ENCODE results near the gene KLHDC2. TPM values are rescaled to one million over a fixed set of nuclear protein-coding genes. Genes with fewer than 3 reads are reported as not detected.

The KLHDC2 gene, protein sequence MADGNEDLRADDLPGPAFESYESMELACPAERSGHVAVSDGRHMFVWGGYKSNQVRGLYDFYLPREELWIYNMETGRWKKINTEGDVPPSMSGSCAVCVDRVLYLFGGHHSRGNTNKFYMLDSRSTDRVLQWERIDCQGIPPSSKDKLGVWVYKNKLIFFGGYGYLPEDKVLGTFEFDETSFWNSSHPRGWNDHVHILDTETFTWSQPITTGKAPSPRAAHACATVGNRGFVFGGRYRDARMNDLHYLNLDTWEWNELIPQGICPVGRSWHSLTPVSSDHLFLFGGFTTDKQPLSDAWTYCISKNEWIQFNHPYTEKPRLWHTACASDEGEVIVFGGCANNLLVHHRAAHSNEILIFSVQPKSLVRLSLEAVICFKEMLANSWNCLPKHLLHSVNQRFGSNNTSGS
- 10 to 100 TPM; 40.5 to 42.5 TPM for total RNA-seq

DNA sequence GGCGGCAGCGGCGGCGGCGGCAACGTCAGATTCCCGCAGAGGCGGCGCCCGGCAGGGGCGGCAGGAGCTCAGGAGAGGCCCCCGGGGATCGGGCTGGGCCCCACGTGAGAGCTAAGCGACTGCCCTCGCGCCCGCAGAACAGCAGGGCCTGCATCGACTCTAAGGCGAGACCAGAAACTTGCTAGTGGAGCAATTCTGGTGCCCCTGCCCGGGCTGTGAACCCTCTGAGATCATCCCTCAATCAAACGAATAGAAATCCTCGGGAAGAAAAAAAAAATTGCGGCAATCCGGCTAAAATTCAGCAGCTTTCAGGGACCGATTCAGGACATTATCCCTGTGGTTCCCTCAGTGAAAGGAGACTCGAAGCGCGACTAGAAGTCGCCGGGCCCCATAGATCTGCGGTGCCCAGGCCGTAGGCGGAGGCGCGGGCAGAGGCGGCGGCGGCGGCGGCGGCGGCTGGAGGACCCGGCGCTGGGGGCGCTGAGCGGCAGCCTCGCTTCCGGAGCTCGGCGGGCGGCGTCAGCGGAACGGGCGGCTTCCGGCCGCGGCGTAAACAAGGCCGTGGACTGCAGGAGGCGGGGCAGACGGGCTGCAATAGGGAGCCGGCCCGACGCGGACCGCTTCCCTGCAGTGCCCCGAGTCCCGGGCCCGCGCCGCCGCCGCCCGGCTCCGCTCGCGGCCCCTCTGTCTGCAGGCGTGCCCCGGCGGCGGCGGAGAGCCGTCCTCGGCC is at the start of gene KLHDC2:
KLHDC2 (plus strand) TSS at position 583 of the 730 bp plus-strand sequence. CDS start 316 bp downstream, outside the sequence.

Other genes starting within 250 kb of the KLHDC2 start
- 1,000 to 10,000 TPM; 2,152 to 2,442 TPM for gene RPS29, start 181.8 kb upstream of the KLHDC2 start, total RNA-seq
- gene LRR1, start 169.2 kb upstream of the KLHDC2 start, total RNA-seq, result 10 to 100 TPM; 32.9 to 34.1 TPM
- 100 to 1,000 TPM; 298 to 319 TPM for gene RPL36AL, start 147.5 kb upstream of the KLHDC2 start, total RNA-seq
- gene MGAT2, start 147.4 kb upstream of the KLHDC2 start, total RNA-seq, result 10 to 100 TPM; 64.2 to 66.8 TPM
- gene DNAAF2, start 132.9 kb upstream of the KLHDC2 start, total RNA-seq, result 1 to 10 TPM; 5.3 to 5.8 TPM
- 10 to 100 TPM; 20.2 to 21.3 TPM for gene POLE2, start 79.9 kb upstream of the KLHDC2 start, total RNA-seq
- gene KLHDC1, start 75.0 kb upstream of the KLHDC2 start, total RNA-seq, result 1 to 10 TPM; 2.8 to 5.1 TPM
- gene NEMF, start 84.6 kb downstream of the KLHDC2 start, total RNA-seq, result 10 to 100 TPM; 74.0 to 81.5 TPM
- 100 to 1,000 TPM; 175 to 179 TPM for gene ARF6, start 124.9 kb downstream of the KLHDC2 start, total RNA-seq

Data from activated naive CD4-positive, alpha-beta T cell treated with anti-CD3 and anti-CD28 coated beads, Interleukin-2, amount 10 ng/mL, durations not matched to agents 5 hours and 36 hours (primary cell).